NCI-H1417 (cell line): ENCODE results near the gene CMIP.

Experiments used
- DNase-seq, 3 experiments: peaks; one replicate each; lab custom pipeline; 2025; lab: John Stamatoyannopoulos, UW

The CMIP gene

DNA sequence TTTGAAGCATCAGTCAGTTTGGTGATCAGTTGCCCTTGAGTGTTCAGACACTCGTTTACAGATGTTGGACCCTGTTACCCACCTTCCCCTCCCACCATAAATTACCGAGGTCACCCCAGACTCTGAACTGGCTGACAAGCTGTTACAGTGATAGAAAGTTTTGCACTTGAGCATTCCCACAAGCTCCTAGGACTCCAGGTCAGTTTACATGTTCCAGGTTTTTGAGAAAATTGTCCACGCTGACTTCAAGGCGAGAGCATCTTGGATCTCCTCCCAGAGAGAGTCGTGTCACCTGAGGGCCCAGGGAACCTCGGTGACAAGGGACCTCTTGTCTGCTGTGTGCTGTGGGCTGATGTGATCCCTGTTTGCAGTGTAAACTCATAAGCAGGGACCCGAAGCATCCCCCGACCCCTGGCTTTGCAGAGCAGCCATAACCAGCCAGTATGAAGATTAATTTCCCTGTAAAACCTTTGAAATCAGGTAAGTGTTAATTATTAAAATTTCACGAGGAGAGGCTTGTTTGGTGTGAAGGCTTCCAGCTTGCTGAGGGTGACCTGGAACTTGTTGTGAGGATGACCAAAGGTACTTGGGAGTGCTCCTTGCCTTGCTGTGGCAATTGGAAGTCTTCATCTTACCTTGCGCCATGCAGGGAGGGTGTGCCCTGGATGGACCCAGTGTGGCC is 91.2 kb downstream of the CMIP start:
- DNase-seq: no peak

DNA sequence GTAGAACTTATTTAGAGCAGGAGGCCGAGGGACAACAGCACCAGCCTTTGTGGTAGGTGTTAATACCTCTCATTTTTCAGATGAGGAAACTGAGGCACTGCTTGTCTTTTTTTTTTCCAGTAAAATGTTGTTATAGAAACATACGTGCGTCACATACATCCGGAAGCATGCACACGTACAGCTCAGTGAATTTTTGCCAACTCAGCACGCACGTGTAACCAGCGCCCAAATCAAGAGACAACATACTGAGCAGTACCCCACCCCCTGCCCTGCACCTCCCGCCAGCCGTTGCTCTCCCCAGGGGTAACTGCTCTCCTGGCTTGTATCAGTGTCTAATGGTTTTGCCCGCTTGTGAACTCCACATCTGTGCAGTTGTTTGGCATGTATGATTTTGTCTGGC is 92.0 kb downstream of the CMIP start:
- DNase-seq: no peak

DNA sequence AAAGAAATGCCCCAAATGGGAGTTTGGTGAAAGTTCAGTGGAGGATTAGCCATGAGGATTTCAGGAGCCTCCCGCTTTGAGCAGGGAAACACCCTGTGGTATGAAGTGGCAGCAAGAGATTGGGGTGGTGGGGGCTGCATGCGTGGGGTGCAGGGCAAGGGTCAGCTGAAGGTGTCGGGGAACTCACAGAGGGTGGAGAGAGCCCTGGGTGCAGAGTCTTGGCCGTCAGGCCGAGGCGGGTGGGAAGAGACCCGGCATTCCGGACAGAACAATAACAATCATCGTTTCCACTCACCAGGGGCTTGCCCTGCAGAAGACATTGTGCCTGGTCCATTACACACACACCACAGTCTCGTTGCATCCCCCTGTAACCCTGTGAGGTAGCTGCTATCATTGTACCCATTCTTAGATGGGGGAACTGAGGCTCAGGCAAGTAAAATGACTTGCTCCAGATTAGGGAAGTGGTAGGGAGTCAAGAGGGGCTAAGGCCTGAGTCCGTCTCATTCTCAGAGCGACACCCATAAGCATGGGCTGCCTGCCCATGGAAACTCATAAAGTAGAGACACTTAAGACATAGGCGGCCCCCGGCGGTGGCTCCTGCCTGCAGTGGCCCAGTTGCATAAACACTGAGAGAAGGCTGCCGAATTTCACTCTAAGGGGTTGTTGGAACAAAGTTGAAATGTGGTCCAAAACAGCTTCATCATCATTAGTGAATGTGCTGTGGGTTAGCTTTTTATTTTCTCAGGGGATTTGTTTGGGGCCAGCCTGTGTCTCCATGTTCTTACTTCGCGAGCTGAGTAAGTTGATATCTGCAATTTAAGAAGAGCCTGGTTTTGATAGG is 93.3 kb downstream of the CMIP start:
- DNase-seq: no peak

DNA sequence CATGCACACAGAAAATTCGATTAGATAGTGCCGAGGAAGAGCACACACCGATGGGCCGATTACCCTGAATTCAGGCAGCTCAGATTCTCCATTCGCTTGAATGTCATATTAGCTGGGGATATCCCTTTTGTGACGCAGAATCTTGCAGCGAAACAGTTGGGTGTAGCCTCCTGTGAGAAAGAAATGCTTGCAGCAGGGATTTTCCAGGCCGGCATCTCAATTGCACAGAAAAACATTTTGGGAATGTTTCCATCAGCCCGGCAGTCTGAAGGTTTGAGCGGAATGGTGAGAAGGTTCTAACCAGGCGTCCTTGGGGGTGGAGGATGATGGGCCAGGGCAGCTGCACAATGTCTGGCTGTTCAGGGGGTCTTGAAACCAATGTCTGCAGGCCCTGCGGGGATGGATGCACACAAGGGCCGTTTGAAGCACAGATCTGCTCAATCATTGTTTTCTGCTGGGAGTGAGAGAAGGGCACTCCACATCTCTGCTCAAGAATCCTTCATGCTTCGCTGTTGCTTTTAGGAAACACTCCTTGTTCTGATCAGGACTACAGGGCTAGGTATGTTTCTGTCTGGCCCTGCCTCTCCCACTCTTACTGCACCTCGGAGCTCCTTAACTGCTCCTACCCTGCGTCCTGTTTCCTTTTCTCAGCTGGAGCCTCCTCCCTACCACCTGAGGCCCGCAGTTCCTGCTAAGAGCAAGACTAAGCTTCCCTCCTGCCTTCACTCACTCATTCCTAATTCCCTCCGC is 94.6 kb downstream of the CMIP start:
- no peak for DNase-seq

DNA sequence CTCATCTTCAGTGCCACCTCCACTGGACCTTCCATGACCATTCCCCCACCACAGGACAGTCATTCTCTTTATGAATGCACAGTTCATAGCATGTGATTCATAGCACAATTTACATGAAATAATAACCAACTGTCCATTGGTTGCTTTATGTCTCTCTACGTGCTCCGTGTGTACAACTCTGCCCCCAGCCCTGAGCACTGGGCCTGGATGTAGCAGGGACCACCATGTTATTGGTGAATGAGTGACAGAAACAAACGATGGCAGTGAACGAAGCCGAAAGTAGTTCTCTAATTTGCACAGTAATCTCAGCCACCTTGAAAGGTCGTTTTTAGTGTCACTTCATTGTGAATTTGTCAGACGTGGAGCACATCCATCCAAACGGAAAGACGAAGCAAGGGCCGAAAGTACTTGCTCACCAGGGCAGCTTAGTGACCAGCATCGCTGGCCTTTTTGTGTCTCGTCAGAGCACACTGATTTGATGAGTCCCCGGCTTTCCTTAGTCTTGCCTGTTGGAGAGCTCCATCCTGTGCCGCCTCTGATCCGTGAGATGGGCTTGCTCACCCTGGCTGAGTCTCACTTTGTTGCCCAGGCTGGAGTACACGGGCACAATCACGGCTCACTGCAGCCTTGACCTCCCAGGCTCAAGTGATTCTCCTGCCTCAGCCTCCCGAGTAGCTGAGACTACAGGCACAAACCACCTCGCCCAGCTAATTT is 95.3 kb downstream of the CMIP start:
- no peak for DNase-seq

DNA sequence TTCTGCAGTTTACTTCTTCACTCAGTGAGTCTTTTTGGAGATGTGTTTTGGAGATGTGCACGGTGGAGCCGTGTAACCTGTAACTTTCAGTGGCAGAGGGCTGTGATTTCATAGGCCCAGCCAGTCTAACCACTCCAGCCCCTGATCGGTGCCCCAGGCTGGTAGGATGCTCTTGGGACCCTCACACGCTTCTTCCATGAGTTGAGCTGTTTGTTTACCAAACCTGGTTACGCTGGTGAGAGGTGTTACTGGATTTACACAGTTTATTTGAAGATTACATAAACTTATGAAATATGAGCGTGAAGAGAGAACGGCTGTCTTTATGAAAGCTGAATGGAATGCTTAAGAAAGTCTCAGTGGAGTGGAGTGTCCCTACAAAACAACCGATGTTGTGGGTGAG is 96.7 kb downstream of the CMIP start:
- no peak for DNase-seq

DNA sequence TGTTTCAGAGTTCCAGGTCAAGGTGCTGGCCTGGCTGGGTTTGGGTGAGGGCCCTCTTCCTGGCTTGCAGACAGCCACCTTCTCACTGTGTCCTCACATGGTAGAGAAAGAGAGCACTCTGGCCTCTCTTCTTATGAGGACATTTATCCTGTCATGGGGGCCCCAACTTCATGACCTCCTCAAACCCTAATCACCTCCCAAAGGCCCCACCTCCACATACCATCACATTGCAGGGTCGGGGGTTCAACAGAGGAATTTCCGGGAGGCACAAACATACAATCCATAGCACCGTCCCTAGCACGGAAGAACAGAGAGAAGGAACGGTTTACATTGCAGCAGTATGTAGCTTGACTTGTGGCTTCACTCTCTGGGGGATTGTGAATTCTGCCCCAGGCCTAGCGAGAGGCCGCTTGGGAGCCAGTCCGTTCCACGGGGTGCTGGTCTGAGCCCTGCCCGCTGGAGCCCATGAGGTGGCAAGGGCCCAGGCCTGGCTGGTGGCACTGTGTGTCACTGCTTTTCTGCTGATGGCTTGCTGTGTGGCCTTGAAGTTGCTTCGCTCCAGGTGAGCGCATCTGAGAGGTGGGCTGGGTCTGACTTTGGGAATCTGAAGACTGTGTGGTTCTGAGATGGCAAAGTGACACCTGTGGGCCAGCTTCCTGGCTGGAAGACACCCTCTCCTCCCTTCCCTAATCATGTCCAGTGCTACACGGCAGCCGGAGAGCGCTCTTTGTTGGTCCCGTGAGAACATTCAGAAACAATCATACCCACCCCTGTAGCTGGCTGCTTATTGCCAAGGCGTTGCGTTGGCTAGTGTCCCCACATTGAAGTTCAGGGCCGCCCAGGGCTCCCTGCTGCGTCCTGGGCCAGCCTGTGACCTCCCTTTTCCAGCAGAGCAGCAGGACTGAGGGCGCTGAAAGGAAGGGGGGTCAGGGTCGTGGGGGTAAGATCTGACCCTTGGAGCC is 98.3 kb downstream of the CMIP start:
- DNase-seq: no peak

DNA sequence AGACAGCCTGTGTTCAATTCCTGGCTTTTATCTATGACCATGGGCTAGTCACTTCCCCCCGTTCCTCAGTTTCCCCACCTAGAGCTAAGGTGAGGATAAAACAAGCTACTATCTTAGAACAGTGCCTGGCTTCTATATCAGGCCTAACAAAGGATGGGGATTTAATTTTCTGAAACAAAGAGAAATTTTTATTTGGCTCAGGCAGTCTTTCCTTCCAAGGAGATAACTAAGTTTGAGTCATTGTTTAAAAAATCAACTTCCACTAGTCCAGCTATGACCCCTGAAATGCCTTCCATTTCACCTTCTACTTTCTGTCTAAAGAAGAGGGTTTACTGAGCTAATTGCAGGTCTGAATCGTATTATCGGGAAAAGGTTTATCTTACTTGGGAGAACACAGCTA is 99.0 kb downstream of the CMIP start:
- no peak for DNase-seq

DNA sequence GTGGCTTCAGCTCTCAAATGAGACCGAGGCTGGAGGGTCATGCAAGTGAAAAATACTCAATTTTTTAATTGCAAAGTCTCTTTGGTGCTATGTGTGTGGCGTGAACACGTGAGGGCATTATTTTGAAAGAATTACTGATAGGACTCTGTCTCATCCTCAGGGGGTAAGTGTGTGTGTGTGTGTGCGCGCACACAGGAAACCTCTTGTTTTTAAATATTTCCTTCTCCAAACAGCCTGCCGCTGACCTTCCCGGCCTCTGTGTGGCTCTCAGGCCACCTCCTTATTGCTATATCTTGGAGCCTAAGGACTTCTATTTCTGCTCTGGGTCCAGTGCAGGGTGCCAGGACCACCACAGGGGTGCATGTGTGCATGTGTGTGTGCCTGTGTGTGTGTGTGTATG is 99.7 kb downstream of the CMIP start:
- DNase-seq: no peak

DNA sequence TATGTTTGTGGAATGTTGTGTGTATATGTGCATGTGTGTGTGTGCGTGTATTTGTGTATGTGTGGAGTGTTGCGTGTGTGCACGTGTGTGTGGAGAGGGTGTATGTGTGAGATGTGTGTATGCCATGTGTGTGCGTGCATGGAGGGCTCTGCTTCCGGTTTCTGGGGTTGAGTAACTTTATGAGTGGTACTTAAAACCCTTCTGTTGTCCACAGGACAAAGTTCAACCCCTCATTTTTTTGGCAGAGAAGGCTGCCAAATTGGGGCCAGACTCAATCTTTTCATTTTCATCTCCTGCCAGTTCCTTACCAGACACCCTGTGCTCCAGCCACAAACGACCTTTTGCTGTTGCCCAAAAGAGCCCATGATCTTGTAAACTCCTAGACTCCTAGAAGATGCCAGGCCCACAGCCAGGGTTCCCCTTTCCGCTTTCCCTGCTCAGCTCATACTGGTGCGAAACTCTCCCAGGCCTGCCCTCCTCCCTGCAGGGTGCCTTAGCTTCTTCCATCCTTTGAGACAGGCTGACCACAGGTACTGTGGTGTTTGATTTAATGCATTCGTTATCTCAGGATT is 100.2 kb downstream of the CMIP start:
- DNase-seq: no peak

DNA sequence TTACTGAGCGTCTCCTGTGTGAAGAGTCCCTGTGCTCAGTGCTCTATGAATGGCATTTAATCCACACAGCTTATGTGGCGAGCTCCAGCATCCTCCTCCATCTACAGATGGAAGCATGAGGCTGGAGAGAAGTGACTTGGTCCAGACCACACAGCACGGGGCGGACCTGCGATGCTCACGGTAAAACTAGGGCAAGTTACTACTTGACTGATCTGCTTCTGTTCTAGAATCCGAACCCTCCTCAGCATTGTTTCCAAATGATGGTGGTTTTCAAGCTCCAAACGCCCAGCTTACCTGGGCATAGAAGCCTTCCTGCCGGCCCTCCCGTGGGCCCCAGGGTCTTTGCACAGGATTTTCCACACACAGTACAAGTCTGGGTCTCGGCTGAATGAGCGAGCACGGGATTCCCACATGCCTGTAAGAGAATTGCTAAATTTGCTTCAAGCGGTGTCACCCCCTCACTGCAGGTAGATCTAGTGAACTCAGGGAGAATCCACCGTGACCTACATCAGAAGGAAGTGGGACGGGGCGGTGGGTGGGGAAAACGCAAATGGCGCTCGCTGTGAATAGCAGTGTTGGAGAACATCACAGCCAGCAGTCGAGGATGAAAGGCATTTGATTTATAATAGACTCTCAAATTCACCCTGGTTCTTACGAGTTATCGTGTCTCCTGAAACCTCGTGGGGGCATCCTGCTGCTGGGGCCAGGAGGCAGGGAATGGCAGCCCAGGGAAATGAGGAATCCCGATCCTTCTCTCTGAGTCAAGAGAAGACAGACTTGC is 101.1 kb downstream of the CMIP start:
- DNase-seq: no peak

DNA sequence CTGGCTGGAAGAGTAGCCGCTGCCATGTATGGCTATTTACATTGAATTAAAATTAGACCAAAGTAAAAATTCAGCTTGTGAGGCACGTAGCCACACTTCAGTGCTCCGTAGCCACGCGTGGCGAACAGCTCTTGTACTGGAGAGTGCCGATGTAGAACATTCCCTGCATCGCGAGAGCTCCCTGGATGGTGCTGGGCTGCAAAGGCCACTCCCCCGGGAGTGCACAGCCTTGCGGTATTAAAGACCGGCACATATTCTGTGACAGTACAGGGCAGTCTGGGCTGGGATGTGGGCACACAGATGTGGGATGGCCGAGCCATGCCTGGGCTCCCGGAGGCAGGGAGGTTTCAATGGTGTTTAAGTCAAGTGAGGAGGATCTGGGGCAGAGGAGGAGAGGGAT is 102.2 kb downstream of the CMIP start:
- no peak for DNase-seq

DNA sequence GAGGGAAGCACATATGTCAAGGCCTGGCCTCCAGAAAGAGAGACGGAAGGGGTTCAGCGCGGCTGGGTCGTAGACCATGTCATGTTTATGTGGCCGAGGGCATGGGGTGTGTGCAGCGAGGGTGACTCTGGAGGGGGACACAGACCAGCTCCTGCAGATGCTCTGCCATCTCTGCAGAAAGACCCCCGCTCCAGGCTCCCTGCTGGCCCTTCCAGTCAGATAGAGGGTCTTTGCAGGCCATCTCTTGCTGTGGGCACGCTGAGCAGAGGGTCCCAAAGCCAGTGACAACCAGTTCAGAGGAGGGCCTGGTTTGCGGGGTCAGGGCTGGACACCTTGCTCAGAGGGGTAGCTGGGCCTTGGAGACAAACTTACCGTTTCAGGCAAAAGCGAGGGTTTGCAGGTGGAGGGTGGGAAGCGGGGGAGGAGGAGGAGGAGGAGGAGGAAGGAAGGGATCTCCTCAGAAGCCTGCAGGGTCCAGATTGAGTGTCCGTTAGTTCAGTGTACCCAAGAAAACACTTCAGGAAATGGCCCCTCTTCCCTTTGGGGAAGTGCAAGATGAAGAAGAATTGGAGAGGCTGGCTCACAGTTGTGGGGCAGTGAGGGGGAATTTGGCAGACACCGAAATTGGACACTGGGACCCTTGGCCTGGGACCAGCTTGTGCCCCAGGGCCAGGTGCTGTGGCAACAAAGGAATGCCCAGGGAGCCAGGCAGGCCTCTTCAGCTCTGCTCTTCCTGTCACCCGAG is 102.8 kb downstream of the CMIP start:
- no peak for DNase-seq

DNA sequence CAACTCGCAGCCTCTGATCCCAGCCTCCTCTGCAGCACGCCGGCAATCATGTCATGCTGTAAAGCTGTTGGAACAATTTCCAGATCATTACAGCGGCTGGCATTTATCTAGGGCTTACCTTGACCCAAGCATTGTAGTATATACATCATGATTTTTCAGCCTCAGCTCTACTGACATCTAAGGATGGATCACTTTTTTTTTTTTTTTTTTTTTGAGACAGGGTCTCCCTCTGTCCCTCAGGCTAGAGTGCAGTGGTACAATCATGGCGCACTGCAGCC is 103.3 kb downstream of the CMIP start:
- no peak for DNase-seq

DNA sequence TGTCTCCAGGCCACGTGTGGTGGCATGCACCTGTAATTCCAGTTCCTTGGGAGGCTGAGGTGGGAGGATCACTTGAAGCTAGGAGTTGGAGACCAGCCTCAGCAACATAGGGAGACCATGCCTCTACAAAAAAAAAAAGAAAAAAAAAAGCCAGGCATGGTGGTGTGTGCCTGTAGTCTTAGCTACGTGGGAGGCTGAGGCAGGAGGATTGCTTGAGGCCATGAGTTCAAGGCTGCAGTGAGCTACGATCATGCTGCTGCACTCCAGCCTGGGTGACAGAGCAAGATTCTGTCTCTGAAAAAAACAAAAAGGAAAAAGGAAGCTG is 103.9 kb downstream of the CMIP start:
- DNase-seq: no peak

DNA sequence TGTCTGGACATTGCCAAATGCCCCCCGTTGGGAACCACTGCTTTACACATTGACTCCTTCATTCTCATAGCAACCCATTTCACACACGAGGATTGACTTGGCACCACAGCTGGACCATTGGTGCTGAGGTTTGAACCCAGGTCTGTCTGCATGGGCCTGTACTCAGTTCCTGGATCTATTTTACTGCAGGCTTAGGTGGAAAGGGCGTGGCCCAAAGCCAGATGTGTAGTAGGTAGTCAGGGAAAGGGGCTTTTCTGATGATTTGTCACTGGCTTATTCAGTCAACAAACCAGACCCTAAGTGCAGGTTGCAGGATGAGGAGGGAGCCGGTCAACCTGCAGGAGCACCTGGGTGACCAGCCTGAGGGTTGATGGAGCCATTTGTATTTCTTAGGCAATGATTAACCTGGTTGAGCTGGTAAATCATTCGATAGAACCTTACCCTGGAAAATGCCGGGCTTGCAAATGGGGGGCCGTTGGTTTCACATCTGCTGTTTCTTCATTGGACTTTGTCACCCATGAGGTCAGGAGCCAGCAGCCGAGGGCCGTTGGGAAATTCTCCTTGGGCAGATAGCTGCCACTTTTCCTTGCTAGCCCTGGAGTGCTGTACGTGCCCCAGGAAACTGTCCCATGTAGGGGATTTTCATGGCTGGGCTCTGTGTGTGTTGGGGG is 104.4 kb downstream of the CMIP start:
- no peak for DNase-seq

DNA sequence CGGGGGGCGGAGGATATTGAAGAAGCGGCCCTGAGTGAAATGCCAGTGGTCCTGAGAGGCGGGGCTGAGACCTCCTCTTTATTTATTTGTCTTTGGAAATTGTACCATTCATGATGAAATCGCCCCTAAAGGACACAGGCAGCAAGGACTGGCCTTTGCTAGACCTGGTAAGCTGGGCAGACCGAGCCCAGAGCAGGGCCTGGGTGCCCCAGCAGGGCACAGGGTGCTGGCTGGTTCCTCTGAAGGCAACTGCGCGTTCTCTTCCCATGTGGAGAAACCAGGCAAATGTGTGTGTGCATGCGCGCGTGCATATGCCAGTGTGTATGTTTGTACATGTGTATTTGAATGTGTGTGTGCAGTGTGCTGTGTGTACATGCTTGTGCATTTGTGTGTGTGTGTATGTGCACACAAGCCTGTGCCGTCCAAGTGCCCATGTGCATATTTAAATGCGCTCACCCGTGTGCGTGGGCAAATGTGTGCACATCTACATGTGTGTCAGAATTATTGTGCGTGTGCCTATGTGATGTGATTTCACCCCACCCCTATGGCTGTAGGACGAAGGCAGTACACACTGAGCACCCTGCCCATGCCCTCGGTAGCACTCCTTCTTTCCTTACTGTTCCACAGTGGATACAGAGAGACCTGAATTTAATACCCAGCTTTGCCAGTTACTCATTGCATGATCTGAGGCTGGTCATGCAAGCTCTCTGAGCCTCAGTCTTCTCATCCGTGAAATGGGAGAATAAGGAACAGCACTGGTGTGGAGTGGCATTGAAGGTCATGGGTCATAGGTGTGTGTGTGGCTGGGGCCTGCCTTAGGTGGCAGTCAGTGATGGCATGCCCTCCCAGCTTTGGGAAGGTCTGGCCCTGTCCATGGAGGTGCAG is 105.2 kb downstream of the CMIP start:
- DNase-seq: no peak

DNA sequence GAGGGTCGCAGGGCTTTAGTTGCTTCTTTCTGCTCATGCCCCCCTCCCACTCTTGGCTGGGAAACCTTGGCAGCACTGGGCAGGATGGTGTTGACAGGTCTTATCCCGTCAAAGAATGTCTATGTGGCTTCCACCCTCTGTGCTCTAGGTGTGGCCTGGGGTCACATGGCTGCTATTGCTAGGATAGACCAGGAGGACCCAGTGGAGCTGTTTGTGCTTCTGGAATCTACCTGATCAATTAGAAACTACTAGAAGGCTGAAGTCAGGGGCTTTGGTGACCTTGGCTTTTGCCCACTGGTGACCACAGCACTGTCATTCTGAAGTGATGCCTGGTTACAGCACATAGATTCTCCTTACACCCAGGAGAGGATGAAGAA is 105.8 kb downstream of the CMIP start:
- DNase-seq: no peak
